Measurements from ENCODE around the gene CAPN5.

- TF ChIP-seq CTCF (conservative IDR thresholded peaks at IDR 0.05) (no peak), ZFX (IDR thresholded peaks at IDR 0.05) (no peak)
These were observed 108.5 kb downstream of the CAPN5 start for GRCh38 chr11:77175021-77175842.
